ENCODE results near the gene EML6. TPM values are rescaled to one million over a fixed set of nuclear protein-coding genes. Genes with fewer than 3 reads are reported as not detected.

EML6 gene
- total and polyA plus RNA-seq, 10 of the 15 experiments (the other 5 are each of a cell fraction or from before 2014, with no cell fraction given) = 0.09 to 0.67 (median 0.21) TPM

DNA sequence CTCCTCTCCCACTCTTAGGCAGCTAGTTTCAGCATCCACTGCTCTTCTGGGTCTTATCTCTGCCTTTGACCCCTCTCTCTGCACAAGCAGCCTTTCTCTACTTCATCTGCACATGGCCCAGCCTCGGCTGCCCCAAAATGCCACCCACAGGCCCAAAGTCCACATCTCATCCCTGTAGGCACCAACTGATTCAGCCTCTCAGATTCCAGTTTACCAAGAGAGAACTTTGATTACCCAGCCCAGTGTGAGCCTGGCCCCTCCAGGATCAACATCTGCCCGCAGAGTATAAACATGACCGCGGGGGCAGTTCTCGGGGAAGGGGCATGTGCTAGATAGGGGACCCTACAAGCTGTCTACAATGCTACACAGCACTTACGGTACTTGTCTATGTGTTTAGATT lies 185.1 kb downstream of the EML6 start (continued):
- TF ChIP-seq NR2C2 (IDR thresholded peaks at IDR 0.05; ENCODE audit: borderline replicate concordance, control insufficient read depth, insufficient read length, low read depth) = no peak
- no peak for TF ChIP-seq ZNF207 (IDR thresholded peaks at IDR 0.05; ENCODE audit: borderline replicate concordance)
- TF ChIP-seq, protein P1, sequence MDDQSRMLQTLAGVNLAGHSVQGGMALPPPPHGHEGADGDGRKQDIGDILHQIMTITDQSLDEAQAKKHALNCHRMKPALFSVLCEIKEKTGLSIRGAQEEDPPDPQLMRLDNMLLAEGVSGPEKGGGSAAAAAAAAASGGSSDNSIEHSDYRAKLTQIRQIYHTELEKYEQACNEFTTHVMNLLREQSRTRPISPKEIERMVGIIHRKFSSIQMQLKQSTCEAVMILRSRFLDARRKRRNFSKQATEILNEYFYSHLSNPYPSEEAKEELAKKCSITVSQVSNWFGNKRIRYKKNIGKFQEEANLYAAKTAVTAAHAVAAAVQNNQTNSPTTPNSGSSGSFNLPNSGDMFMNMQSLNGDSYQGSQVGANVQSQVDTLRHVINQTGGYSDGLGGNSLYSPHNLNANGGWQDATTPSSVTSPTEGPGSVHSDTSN (IDR thresholded peaks at IDR 0.05; ENCODE audit: insufficient replicate concordance, low read depth, low read length) = no peak
- TF ChIP-seq ZNF274 (IDR thresholded peaks at IDR 0.05; ENCODE audit: insufficient read depth, insufficient read length) = no peak
- TF ChIP-seq STAT3 (IDR thresholded peaks at IDR 0.05; ENCODE audit: low read depth, low read length) = no peak
- TF ChIP-seq, protein P2, sequence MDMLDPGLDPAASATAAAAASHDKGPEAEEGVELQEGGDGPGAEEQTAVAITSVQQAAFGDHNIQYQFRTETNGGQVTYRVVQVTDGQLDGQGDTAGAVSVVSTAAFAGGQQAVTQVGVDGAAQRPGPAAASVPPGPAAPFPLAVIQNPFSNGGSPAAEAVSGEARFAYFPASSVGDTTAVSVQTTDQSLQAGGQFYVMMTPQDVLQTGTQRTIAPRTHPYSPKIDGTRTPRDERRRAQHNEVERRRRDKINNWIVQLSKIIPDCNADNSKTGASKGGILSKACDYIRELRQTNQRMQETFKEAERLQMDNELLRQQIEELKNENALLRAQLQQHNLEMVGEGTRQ (IDR thresholded peaks at IDR 0.05; ENCODE audit: borderline replicate concordance, low read depth, low read length) = no peak
- no peak for TF ChIP-seq NFXL1 (IDR thresholded peaks at IDR 0.05; ENCODE audit: borderline replicate concordance)

GRCh38 chr2:54909001-54909400 lies 185.5 kb downstream of the EML6 start:
- no TSS peak for BruUV-seq (replicated peaks)
- intact Hi-C loops (cut with micrococcal nuclease; ENCODE audit: unreplicated experiment) (no loop called here), in situ Hi-C loops (cut with MboI) (no loop called here)
- no peaks in the 10 kb centered on the region for H3K36me3 ChIP-seq (ENCODE audit: control insufficient read depth in 2 of 2, insufficient read depth in 2 of 2, low read length in 1 of 2)
- H3K9me3 ChIP-seq (replicated peaks; ENCODE audit: control insufficient read depth, insufficient read depth, low read length) = no peaks in the 10 kb centered on the region
- DNase-seq (ENCODE audit: low read depth, low spot score) (no peak), ATAC-seq (no peak), FAIRE-seq (no peak)
- H3K79me2 ChIP-seq (ENCODE audit: control insufficient read depth, insufficient read depth, low read length) = no peaks in the 10 kb centered on the region
- H3K9ac ChIP-seq (ENCODE audit: control insufficient read depth, insufficient read depth, low read length) = no peak overlapping the region
- ChIA-PET RAD21 (ENCODE audit: unreplicated experiment) (no interaction called here), POLR2A (no interaction called here), CTCF (interaction anchor here (1.7 kb wide), 1 partner anchor 28 kb away, joined by 4 read pairs; no protein-coding TSS in a partner anchor), SMC1A (ENCODE audit: uncharacterized antibody, unreplicated experiment) (interaction anchor here (1.2 kb wide), 1 partner anchor 293 kb away, joined by 3 read pairs; no protein-coding TSS in a partner anchor)
- no peaks in the 10 kb centered on the region; a peak in 1 of 4 replicates for H3K27me3 ChIP-seq (replicated peaks in 1 of 2; ENCODE audit: control insufficient read depth in 2 of 2, insufficient read depth in 2 of 2, low read length in 1 of 2)
- WGBS (ENCODE audit: insufficient coverage, insufficient replicate concordance, low lambda C conversion rate, missing lambda C conversion rate) = 33% methylated on average over 3 of the region's 3 CpGs
- H3K4me1 ChIP-seq (ENCODE audit: control insufficient read depth, insufficient read depth, low read length) = no peaks in the 10 kb centered on the region
- no peaks in the 10 kb centered on the region for H4K20me1 ChIP-seq (ENCODE audit: control insufficient read depth, insufficient read depth)
- no peak overlapping the region for H3K27ac ChIP-seq (ENCODE audit: control insufficient read depth, insufficient read depth)
- H3K4me2 ChIP-seq (ENCODE audit: control insufficient read depth, insufficient read depth) = no peak overlapping the region
- no peak overlapping the region for H3K4me3 ChIP-seq
- no peak overlapping the region for H2AFZ ChIP-seq (ENCODE audit: control insufficient read depth, low read depth, low read length)
- TF ChIP-seq POLR2AphosphoS2 (IDR thresholded peaks at IDR 0.05; ENCODE audit: low read depth, low read length) = no peak
- no peak for TF ChIP-seq EZH2 (IDR thresholded peaks at IDR 0.05; ENCODE audit: borderline replicate concordance, control insufficient read depth, low read depth, low read length)
- no peak for TF ChIP-seq TCF12 (IDR thresholded peaks at IDR 0.05; ENCODE audit: low read depth, low read length)
- TF ChIP-seq YY1 (IDR thresholded peaks at IDR 0.05; ENCODE audit: low read depth, low read length) = no peak
- TF ChIP-seq ZNF622 (IDR thresholded peaks at IDR 0.05) = no peak
- TF ChIP-seq LARP7 (IDR thresholded peaks at IDR 0.05) = no peak
- TF ChIP-seq HCFC1 (IDR thresholded peaks at IDR 0.05; ENCODE audit: low read length) = no peak
- no peak for TF ChIP-seq ZNF207 (IDR thresholded peaks at IDR 0.05; ENCODE audit: borderline replicate concordance)
- TF ChIP-seq ZBTB4 (CRISPR knock-in tag; IDR thresholded peaks at IDR 0.05) = no peak
- no peak for TF ChIP-seq CTCF (IDR thresholded peaks at IDR 0.05 in 2 of 3, conservative IDR thresholded peaks at IDR 0.05 in 1 of 3; ENCODE audit: control insufficient read depth in 2 of 3, extremely low read depth in 1 of 3, insufficient read depth in 1 of 3, low read depth in 3 of 3, low read length in 3 of 3)
- TF ChIP-seq SMC3 (IDR thresholded peaks at IDR 0.05; ENCODE audit: borderline replicate concordance, low read length) = no peak

All from GM12878 (cell line).